ENCODE results near the gene ACSM5.
"Not testable (repeated sequence)": the region's sequence is repeated elsewhere in the genome, so short reads cannot be mapped to it uniquely, and the experiment has no call there.

ACSM5 gene

GRCh38 chr16:20398603-20399002 lies 10.7 kb upstream of the ACSM5 start:
- no peak for DNase-seq (ENCODE audit: low read depth)

GRCh38 chr16:20399185-20399584 lies 10.1 kb upstream of the ACSM5 start:
- DNase-seq (ENCODE audit: low read depth) = no peak

- no peak for DNase-seq (ENCODE audit: low read depth)
Observed at GRCh38 chr16:20401066-20401465, 8.3 kb upstream of the ACSM5 start.

DNA sequence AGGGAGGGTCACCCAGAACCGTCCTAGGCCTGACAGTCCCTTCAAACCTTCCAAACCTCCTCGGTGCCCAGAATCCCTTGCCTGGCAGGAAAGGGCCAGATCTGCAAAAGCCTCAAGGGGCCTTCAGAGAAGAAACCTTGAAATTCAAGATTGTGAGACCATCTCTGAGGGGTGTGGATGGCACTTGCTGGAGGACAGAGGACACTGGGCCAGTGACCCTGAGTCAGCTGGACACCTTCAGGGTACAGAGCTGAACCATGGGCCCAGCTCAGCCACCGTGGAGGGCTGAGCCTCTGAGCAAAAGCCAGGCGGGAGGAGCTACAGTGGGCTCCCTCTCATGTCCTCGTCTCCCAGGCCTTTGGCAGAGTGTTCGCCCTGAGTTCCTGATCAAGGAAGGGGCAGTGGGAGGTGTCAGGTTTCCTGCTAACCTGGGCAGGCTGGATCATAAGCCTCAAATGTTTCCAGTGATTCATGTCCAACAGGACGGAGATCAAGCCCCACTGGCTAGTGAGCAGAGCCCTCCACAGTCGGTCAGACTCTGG lies 7.8 kb upstream of the ACSM5 start:
- no peak for DNase-seq (ENCODE audit: low read depth)

DNA sequence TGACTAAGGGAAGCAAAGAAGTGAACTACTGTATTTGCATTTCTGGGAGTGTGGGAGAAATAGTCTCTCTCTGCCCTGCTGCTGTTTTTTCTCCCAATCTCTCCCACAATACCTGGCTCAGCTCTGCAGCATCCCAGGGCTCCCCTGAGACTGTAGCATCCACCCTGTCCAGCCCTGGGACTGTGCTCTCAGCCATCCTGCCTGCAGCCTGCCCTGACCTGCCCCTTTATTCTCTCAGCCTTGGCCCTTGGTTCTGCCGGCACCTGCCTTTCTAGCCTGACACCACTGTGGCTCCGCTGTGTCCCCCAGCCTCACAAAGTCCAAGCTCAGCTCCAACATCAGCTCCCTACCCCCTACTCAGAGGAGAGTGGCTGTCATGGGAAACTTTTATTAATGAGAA lies 6.7 kb upstream of the ACSM5 start:
- no peak for DNase-seq (ENCODE audit: low read depth)

DNA sequence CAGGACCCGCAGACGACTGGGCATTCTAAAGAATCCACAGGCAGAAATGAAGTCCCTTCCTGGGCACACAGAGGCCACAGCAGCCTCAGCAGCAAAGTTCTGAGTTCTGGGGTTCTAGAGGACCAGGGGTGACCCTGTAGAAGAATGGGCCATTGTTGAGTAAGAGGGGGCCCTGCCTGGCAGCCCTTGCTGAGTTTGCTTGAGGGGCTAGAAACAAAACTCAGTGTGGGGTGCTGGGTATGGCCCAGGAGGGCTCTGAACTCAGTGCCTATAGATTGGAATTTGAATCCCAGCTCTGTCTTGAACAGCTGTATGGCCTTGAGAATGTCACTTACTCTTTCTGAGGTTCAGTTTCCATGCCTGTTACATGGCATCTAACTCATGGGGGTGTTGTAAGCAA lies 4.7 kb upstream of the ACSM5 start, which contains the start of gene PDILT:
Gene PDILT (minus strand): TSS at position 101 of the 400 bp plus-strand sequence. CDS start 5,437 bp downstream, outside the sequence.
- DNase-seq (ENCODE audit: low read depth) = no peak

- no peak for DNase-seq (ENCODE audit: low read depth)
Observed at GRCh38 chr16:20410121-20410723, 888 bp downstream of the ACSM5 start.

GRCh38 chr16:20411055-20411454 lies 1.7 kb downstream of the ACSM5 start:
- DNase-seq (ENCODE audit: low read depth) = no peak

GRCh38 chr16:20415541-20415940 lies 6.2 kb downstream of the ACSM5 start:
- no peak for DNase-seq (ENCODE audit: low read depth)

DNA sequence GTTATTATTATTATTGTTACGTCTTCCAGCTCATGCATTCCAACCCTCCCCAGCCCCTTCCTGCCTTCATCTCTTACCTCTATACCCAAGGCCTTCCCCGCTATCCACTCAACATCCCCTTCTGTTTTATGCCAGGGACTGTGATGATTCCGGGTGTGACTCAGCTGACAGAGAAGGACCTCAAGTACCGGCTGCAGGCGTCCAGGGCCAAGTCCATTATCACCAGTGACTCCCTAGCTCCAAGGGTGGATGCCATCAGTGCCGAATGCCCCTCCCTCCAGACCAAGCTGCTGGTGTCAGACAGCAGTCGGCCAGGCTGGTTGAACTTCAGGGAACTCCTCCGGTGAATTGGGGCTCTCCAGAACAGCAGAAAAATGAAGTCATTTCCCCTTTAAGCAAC lies 9.8 kb downstream of the ACSM5 start:
- DNase-seq (ENCODE audit: low read depth) = not testable (repeated sequence)

- DNase-seq (ENCODE audit: low read depth) = not testable (repeated sequence)
Observed at GRCh38 chr16:20421748-20422147, 12.4 kb downstream of the ACSM5 start.

DNA sequence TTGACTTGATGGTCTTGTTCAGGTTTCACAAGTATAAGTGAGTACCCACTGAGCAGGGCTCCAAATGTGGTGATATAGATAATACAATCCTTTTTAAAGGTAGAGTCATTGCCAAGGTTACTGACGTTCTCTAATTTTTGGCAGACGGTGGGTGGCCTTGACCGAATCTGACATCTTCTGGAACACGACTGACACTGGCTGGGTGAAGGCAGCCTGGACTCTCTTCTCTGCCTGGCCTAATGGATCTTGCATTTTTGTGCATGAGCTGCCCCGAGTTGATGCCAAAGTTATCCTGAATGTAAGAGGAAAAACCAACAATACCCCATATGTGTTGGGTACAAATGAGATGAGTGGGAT lies 14.4 kb downstream of the ACSM5 start:
- not testable (repeated sequence) for DNase-seq (ENCODE audit: low read depth)

DNA sequence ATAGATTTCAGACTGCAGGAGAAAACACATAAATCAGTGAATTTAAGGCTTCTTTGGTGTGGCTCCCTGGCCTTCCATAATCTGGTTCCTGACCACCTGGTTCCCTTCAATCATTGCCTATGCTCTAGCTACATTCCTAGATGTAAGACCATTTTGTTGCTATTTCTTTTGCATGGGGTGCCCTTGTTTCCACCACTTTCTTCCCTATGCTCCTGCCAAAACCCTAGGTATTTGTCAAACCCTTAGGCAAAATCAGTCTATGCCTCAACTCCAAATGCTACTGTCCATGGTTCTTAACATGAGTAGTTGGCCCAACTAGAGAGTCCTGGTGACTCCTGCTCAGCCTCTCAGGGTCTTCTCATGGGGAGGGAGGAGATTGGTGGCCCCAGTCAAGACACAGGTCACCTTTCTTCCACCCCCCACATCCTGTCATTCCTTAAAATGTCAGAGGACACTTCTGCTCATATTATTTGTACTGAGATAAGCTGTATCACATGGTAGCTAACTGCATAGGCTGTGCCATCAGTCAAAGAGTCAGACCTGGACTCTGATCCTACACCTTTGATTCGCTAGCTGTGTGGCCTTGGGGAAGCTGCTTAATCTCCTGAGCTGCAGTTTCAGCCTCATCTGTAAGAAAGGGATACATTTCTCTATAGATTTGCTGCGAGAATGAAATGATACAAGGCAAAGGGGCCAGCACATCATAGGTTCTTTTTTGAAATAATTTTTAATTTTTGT lies 15.0 kb downstream of the ACSM5 start:
- no peak for DNase-seq (ENCODE audit: low read depth)

- DNase-seq (ENCODE audit: low read depth) = not testable (repeated sequence)
Observed at GRCh38 chr16:20427401-20427797, 18.1 kb downstream of the ACSM5 start.

- DNase-seq (ENCODE audit: low read depth) = not testable (repeated sequence)
Observed at GRCh38 chr16:20429499-20429898, 20.2 kb downstream of the ACSM5 start.

GRCh38 chr16:20430480-20430879 lies 21.1 kb downstream of the ACSM5 start:
- not testable (repeated sequence) for DNase-seq (ENCODE audit: low read depth)

DNA sequence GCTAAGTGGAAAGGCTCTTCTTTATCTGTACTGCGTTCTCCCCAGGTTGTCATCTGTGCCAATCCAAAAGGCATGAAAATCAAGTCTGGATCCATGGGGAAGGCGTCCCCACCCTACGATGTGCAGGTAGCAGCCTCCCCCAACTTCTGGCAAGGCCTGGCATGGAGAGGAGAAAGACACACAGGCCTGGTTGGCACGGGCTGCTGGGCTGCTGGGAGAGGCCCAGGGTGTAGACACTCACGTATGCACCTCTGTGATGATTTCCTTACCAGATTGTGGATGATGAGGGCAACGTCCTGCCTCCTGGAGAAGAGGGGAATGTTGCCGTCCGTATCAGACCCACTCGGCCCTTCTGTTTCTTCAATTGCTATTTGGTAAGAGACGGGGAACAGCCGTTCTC lies 21.6 kb downstream of the ACSM5 start:
- no peak for DNase-seq (ENCODE audit: low read depth)

DNA sequence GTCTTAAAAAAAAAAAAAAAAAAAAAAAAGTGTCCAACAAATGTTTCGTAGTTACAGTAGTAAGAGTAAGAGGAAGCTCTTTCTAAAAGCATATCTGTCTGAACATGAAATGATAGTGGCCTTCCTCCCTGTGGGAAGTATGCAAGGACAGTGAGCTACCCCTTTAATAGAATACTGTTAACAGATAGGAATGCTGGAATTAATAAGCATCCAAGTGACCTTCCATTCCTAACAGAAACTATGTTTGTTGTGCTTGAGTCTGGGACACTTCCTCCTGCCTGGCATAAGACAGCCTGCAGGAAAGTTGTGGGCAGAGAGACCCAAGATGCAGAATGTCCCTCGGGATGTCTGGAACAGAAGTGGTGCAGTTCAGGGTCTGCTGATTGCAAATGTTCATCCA lies 29.6 kb downstream of the ACSM5 start:
- DNase-seq (ENCODE audit: low read depth) = not testable (repeated sequence)

- not testable (repeated sequence) for DNase-seq (ENCODE audit: low read depth)
Observed at GRCh38 chr16:20439820-20440231, 30.5 kb downstream of the ACSM5 start.

DNA sequence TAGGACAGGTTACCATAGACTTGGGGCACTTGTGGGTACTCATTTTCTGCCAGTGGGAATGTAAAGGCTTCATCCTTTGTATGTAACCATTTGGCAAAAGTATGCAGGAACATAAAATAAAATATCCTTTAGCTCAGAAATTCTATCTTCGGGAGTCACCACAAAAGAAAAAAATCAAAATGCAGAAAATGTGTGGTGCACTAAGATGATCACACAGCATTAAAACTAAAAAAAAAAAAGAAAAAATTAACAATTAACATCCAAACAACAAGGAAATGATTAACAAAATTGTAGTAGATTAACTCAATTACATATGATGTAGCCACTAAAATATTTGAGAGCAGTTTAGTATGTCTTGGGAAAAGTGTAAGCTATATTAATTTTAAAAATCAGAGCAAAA lies 31.4 kb downstream of the ACSM5 start:
- not testable (repeated sequence) for DNase-seq (ENCODE audit: low read depth)

- DNase-seq (ENCODE audit: low read depth) = no peak
Observed at GRCh38 chr16:20441191-20441590, 31.9 kb downstream of the ACSM5 start.

GRCh38 chr16:20441859-20442258 lies 32.5 kb downstream of the ACSM5 start:
- not testable (repeated sequence) for DNase-seq (ENCODE audit: low read depth)

DNA sequence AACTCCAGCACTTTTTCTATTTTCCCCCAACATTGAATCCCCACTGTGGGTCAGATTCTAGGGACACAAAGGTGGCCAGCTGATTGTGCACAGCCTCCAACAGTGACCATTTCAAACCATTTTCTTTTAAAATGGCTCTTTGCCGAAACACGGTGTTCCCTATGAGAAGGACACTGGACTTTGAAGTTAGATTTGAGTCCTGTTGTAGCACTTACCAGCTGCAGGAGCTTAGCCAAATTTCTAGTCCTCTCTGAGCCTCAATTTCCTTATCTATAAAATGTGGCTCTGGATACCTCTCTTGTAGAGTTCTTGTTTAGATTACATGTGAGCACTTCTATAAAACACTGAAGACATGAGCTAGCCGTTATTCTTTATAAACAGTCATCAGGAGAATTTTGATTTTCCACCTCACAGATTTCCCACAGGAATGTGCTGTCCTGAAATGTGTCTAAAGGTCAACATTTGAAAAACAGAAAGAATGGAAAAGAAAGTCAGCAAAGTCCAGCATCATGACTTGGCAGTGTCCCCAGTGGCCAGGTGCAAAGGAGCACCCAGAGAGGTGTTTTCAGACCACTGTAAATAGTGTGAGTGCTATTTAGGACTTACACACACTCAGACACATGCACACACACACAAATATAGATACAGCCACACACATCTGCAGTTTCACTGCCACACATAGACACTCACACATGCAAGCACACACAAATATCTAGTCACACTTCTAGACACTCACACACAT lies 37.5 kb downstream of the ACSM5 start:
- not testable (repeated sequence) for DNase-seq (ENCODE audit: low read depth)
